ENCODE data around the gene SLC52A1. TPM values are rescaled to one million over a fixed set of nuclear protein-coding genes. Genes with fewer than 3 reads are reported as not detected.

The SLC52A1 gene
- total and polyA plus RNA-seq, 2 of the 13 experiments (the other 11 are each of a cell fraction or from before 2014, with no cell fraction given), result 0.03 to 0.13 TPM

DNA sequence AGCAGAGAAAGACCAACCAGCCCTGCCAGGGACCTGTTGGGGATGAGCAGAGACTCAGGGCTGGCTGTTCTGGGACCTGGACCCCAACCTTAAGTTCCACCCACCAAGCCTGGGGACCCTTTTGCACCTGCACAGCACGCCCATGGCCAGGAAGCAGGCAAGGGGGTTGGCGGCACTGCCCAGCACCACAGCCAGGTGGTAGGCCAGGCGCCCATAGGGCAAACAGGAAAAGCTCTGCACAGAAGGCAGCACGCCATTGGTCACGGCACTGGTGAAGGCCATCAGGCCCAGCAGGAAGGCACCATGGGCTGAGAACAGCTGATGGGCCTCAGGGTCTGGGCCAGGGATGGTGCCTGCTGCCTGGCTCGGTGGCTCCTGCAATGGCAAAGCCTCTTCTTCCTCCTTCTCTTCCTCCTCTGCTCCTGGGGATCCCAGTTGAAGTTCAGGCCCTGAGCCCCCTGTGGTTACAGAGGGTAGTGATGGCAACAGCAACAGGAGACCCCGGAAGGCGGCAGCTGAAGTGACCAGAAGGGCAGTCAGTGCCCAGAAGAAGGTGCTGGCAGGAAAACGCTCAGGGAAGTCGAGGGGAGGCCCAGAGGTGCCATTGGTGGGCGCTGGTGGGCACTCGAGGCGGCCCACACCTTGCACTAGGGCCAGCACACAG, 1.7 kb downstream of the SLC52A1 start:
- BruUV-seq (replicated peaks), result no TSS peak
- no peak for DNase-seq (ENCODE audit: low spot score)
- Histone ChIP-seq H3K9ac (ENCODE audit: insufficient read depth, low read depth, low read length) (no peak overlapping the region), H3K9me3 (ENCODE audit: low read length) (no peaks in the 10 kb centered on the region), H3K27me3 (ENCODE audit: control insufficient read depth in 1 of 2, insufficient read depth in 2 of 2, low read length in 2 of 2) (peaks cover 2 to 23% of the 10 kb centered on the region in 2 experiments; a peak in 3 of 5 replicates), H3K36me3 (replicated peaks in 1 of 2; ENCODE audit: control insufficient read depth in 1 of 2, insufficient read depth in 2 of 2, low read length in 2 of 2) (no peaks in the 10 kb centered on the region), H3K4me3 (replicated peaks in 1 of 3; ENCODE audit: insufficient read depth in 1 of 3, low read depth in 2 of 3, low read length in 3 of 3) (no peak overlapping the region), H3K4me1 (ENCODE audit: insufficient read depth, low read length) (peaks cover 25% of the 10 kb centered on the region), H3K27ac (ENCODE audit: extremely low read length, insufficient read depth, low read length) (no peak overlapping the region), H3K4me2 (ENCODE audit: low read depth, low read length) (no peak overlapping the region), H4K20me1 (ENCODE audit: insufficient read depth, low read length) (no peaks in the 10 kb centered on the region), H3K79me2 (ENCODE audit: insufficient read depth, low read length) (no peaks in the 10 kb centered on the region), H2AFZ (ENCODE audit: low read length) (no peak overlapping the region)
- POLR2A ChIA-PET, result no interaction called here
- CTCF ChIA-PET (ENCODE audit: low intra/inter-chr PET ratio, low total read pairs), result no interaction called here
- TF ChIP-seq JUN (CRISPR knock-in tag; IDR thresholded peaks at IDR 0.05) (no peak), ZNF513 (CRISPR knock-in tag; conservative IDR thresholded peaks at IDR 0.05) (no peak), IKZF5 (CRISPR knock-in tag; IDR thresholded peaks at IDR 0.05) (no peak), U2AF2 (IDR thresholded peaks at IDR 0.05; ENCODE audit: low read depth, low read length) (no peak), NR2F2 (IDR thresholded peaks at IDR 0.05; ENCODE audit: borderline replicate concordance, low read depth) (no peak), ZNF75D (CRISPR knock-in tag; IDR thresholded peaks at IDR 0.05; ENCODE audit: borderline replicate concordance) (no peak), HMGA1 (CRISPR knock-in tag; conservative IDR thresholded peaks at IDR 0.05) (no peak), NCOR1 (IDR thresholded peaks at IDR 0.05; ENCODE audit: borderline replicate concordance, low read length) (no peak), ZFX (CRISPR knock-in tag; IDR thresholded peaks at IDR 0.05; ENCODE audit: low read depth) (no peak)
- TF ChIP-seq, protein P1, sequence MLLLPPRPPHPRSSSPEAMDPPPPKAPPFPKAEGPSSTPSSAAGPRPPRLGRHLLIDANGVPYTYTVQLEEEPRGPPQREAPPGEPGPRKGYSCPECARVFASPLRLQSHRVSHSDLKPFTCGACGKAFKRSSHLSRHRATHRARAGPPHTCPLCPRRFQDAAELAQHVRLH (CRISPR knock-in tag; IDR thresholded peaks at IDR 0.05; ENCODE audit: borderline replicate concordance, low read depth), result no peak
- TF ChIP-seq, protein P2, sequence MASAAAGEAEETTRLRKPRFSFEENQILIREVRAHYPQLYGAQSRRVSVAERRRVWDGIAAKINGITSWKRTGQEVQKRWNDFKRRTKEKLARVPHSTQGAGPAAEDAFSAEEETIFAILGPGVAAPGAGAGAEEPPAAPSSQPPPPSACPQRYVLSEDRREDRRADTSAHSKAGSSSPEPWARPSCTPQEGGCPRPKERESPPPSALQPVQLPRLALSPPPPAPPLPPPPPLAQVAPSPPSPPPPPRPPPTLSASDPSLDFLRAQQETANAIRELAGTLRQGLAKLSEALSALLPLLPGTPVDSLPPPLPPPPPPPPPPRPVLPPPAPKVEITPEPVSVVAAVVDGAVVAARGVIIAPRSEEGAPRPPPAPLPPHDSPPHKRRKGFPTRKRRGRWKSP (CRISPR knock-in tag; IDR thresholded peaks at IDR 0.05), result no peak
- TF ChIP-seq, protein P3, sequence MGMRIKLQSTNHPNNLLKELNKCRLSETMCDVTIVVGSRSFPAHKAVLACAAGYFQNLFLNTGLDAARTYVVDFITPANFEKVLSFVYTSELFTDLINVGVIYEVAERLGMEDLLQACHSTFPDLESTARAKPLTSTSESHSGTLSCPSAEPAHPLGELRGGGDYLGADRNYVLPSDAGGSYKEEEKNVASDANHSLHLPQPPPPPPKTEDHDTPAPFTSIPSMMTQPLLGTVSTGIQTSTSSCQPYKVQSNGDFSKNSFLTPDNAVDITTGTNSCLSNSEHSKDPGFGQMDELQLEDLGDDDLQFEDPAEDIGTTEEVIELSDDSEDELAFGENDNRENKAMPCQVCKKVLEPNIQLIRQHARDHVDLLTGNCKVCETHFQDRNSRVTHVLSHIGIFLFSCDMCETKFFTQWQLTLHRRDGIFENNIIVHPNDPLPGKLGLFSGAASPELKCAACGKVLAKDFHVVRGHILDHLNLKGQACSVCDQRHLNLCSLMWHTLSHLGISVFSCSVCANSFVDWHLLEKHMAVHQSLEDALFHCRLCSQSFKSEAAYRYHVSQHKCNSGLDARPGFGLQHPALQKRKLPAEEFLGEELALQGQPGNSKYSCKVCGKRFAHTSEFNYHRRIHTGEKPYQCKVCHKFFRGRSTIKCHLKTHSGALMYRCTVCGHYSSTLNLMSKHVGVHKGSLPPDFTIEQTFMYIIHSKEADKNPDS (CRISPR knock-in tag; IDR thresholded peaks at IDR 0.05), result no peak
- WGBS (ENCODE audit: low lambda C conversion rate), result 40% methylated on average over 10 of the region's 13 CpGs
- no peak for FAIRE-seq
- in situ Hi-C loops (cut with HindIII; ENCODE audit: extremely low pct_ligation_motif_present, low pct_unique_long_range_greater_than_20kb), result no loop called here
- ATAC-seq, result peak; percentile 53
- intact Hi-C loops (cut with micrococcal nuclease; ENCODE audit: unreplicated experiment), result no loop called here

Data from HepG2 (cell line).